Measurements from ENCODE around the gene KCNAB1. TPM values are rescaled to one million over a fixed set of nuclear protein-coding genes. Genes with fewer than 3 reads are reported as not detected.
A peak's percentile ranks its signal among the peaks of the same experiment; 100 is the strongest.

Gene KCNAB1
- total and polyA plus RNA-seq, 2 donors (not counting 3 experiments of a cell fraction or from before 2014, with no cell fraction given) = 0.21 TPM; not detected in 1

- Histone ChIP-seq H3K27me3 (ENCODE audit: control insufficient read depth in 2 of 2, insufficient read depth in 2 of 2, low read length in 2 of 2) (no peaks in the 10 kb centered on the region), H3K4me3 (replicated peaks in 1 of 3; ENCODE audit: insufficient read depth in 1 of 3, low read depth in 1 of 3, low read length in 3 of 3) (no peak overlapping the region), H2AFZ (ENCODE audit: low read depth, low read length) (no peak overlapping the region), H4K20me1 (replicated peaks; ENCODE audit: control insufficient read depth, extremely low read depth, insufficient read depth, low read length) (no peaks in the 10 kb centered on the region), H3K79me2 (ENCODE audit: control insufficient read depth, insufficient read depth, low read length) (peaks cover 16% of the 10 kb centered on the region), H3K9me1 (replicated peaks; ENCODE audit: control insufficient read depth, extremely low read depth, insufficient read depth, low read length) (no peaks in the 10 kb centered on the region), H3K9me3 (replicated peaks; ENCODE audit: control insufficient read depth, insufficient read depth, low read length) (no peaks in the 10 kb centered on the region), H3K4me2 (ENCODE audit: insufficient read depth, low read length) (no peak overlapping the region), H3K36me3 (ENCODE audit: control insufficient read depth in 2 of 2, extremely low read depth in 1 of 2, insufficient read depth in 2 of 2, low read length in 2 of 2) (peaks cover 7 to 31% of the 10 kb centered on the region in 2 experiments), H3K4me1 (ENCODE audit: control insufficient read depth, extremely low read depth, insufficient read depth, low read length) (peaks cover 40% of the 10 kb centered on the region), H3K27ac (ENCODE audit: insufficient read depth, low read depth, low read length) (no peak overlapping the region), H3K9ac (replicated peaks; ENCODE audit: extremely low read depth, insufficient read depth, low read length) (no peak overlapping the region)
- intact Hi-C loops (cut with micrococcal nuclease) (no loop called here), dilution Hi-C loops (cut with MboI; ENCODE audit: extremely low pct_ligation_motif_present, low sequenced_read_pairs) (no loop called here)
- TF ChIP-seq MAX (IDR thresholded peaks at IDR 0.05; ENCODE audit: insufficient read depth, insufficient read length) = no peak
- FAIRE-seq (no peak), DNase-seq (ENCODE audit: low read depth, low spot score) (no peak)
- ChIA-PET POLR2A (no interaction called here), CTCF (no interaction called here)
- no TSS peak for BruUV-seq (replicated peaks)
These were observed 419.4 kb downstream of the KCNAB1 start for GRCh38 chr3:156539802-156540201.

GRCh38 chr3:156542101-156543042 is 422.0 kb downstream of the KCNAB1 start:
- H4K20me1 ChIP-seq (replicated peaks; ENCODE audit: control insufficient read depth, extremely low read depth, insufficient read depth, low read length) = no peaks in the 10 kb centered on the region
- TF ChIP-seq EZH2 (IDR thresholded peaks at IDR 0.05; ENCODE audit: borderline replicate concordance, low read depth, low read length, severe bottlenecking) = no peak
- no peak for TF ChIP-seq JUN (IDR thresholded peaks at IDR 0.05; ENCODE audit: borderline replicate concordance, insufficient read depth, insufficient read length, low read depth)
- no peak for TF ChIP-seq MYC (IDR thresholded peaks at IDR 0.05; ENCODE audit: low read depth, low read length)
- no peak for TF ChIP-seq POLR2AphosphoS5 (IDR thresholded peaks at IDR 0.05; ENCODE audit: insufficient read depth, low read depth, low read length)
- TF ChIP-seq GATA2 (IDR thresholded peaks at IDR 0.05; ENCODE audit: insufficient read depth, insufficient read length, low read depth, low read length) = no peak
- TF ChIP-seq MAX (IDR thresholded peaks at IDR 0.05; ENCODE audit: insufficient read depth, insufficient read length) = no peak
- TF ChIP-seq POLR2A (IDR thresholded peaks at IDR 0.05; ENCODE audit: low read depth, low read length) = no peak
- no peak for TF ChIP-seq FOS (IDR thresholded peaks at IDR 0.05; ENCODE audit: borderline replicate concordance, insufficient read depth, low read length)
- no peak for TF ChIP-seq CTCF (IDR thresholded peaks at IDR 0.05; ENCODE audit: extremely low read depth in 1 of 2, insufficient read depth in 1 of 2, low read depth in 1 of 2, low read length in 2 of 2)
- intact Hi-C loops (cut with micrococcal nuclease) = loop anchor here (1.0 to 2.0 kb wide), 2 partner anchors 9 to 588 kb away; no protein-coding TSS in a partner anchor
- H3K4me2 ChIP-seq (ENCODE audit: insufficient read depth, low read length) = peak overlapping the region; percentile 86
- dilution Hi-C loops (cut with MboI; ENCODE audit: extremely low pct_ligation_motif_present, low sequenced_read_pairs) = no loop called here
- TSS peak; percentile 27 for BruUV-seq (replicated peaks)
- DNase-seq (ENCODE audit: low read depth, low spot score) (no peak), FAIRE-seq (no peak)
- H3K36me3 ChIP-seq (ENCODE audit: control insufficient read depth in 2 of 2, extremely low read depth in 1 of 2, insufficient read depth in 2 of 2, low read length in 2 of 2) = peaks cover 14 to 55% of the 10 kb centered on the region in 2 experiments
- no peaks in the 10 kb centered on the region for H3K27me3 ChIP-seq (ENCODE audit: control insufficient read depth in 2 of 2, insufficient read depth in 2 of 2, low read length in 2 of 2)
- H2AFZ ChIP-seq (ENCODE audit: low read depth, low read length) = no peak overlapping the region
- H3K27ac ChIP-seq (ENCODE audit: insufficient read depth, low read depth, low read length) = peak overlapping the region; percentile 93
- H3K4me3 ChIP-seq (replicated peaks in 1 of 3; ENCODE audit: insufficient read depth in 1 of 3, low read depth in 1 of 3, low read length in 3 of 3) = no peak overlapping the region
- peaks cover 56% of the 10 kb centered on the region for H3K4me1 ChIP-seq (ENCODE audit: control insufficient read depth, extremely low read depth, insufficient read depth, low read length)
- ChIA-PET CTCF (interaction anchor here (2.0 to 3.8 kb wide), 4 partner anchors 32 to 392 kb away, joined by 8 to 22 read pairs (median 15); no protein-coding TSS in a partner anchor), POLR2A (interaction anchor here (2.8 kb wide), 1 partner anchor 12 kb away, joined by 12 read pairs; the partner anchor contains the start of gene SSR3)
- no peaks in the 10 kb centered on the region for H3K9me3 ChIP-seq (replicated peaks; ENCODE audit: control insufficient read depth, insufficient read depth, low read length)
- H3K79me2 ChIP-seq (ENCODE audit: control insufficient read depth, insufficient read depth, low read length) = peaks cover 42% of the 10 kb centered on the region
- H3K9ac ChIP-seq (replicated peaks; ENCODE audit: extremely low read depth, insufficient read depth, low read length) = peak overlapping the region; percentile 48
- H3K9me1 ChIP-seq (replicated peaks; ENCODE audit: control insufficient read depth, extremely low read depth, insufficient read depth, low read length) = no peaks in the 10 kb centered on the region

All from endothelial cell of umbilical vein (primary cell).